Measurements from ENCODE around the gene LDHA. TPM values are rescaled to one million over a fixed set of nuclear protein-coding genes. Genes with fewer than 3 reads are reported as not detected.

The LDHA gene
- total and polyA plus RNA-seq, 2 of the 13 experiments (the other 11 are each of a cell fraction or from before 2014, with no cell fraction given), result 805 to 1,547 TPM

- TF ChIP-seq ZNF710 (CRISPR knock-in tag; IDR thresholded peaks at IDR 0.05; ENCODE audit: borderline replicate concordance) (no peak), SP4 (CRISPR knock-in tag; IDR thresholded peaks at IDR 0.05) (no peak), MIER2 (CRISPR knock-in tag; IDR thresholded peaks at IDR 0.05) (0 out of 2 replicates have a peak, but pooled peaks have one; percentile 18), TERF1 (CRISPR knock-in tag; IDR thresholded peaks at IDR 0.05) (no peak), AGO1 (IDR thresholded peaks at IDR 0.05; ENCODE audit: low read depth, low read length, poor library complexity, severe bottlenecking) (peak; percentile 41), KMT2A (CRISPR knock-in tag; IDR thresholded peaks at IDR 0.05) (no peak), ZSCAN29 (CRISPR knock-in tag; conservative IDR thresholded peaks at IDR 0.05) (0 out of 2 replicates have a peak, but pooled peaks have one; percentile 38), ZNF263 (CRISPR knock-in tag; IDR thresholded peaks at IDR 0.05) (0 out of 2 replicates have a peak, but pooled peaks have one; percentile 31), TFDP1 (CRISPR knock-in tag; IDR thresholded peaks at IDR 0.05; ENCODE audit: borderline replicate concordance) (no peak), ZNF564 (CRISPR knock-in tag; IDR thresholded peaks at IDR 0.05) (0 out of 2 replicates have a peak, but pooled peaks have one; percentile 2), CHD2 (IDR thresholded peaks at IDR 0.05; ENCODE audit: low read depth, low read length) (peak; percentile 36; the same call in 1 of the 2 replicates), MYC (CRISPR knock-in tag; IDR thresholded peaks at IDR 0.05; ENCODE audit: borderline replicate concordance) (0 out of 2 replicates have a peak, but pooled peaks have one; percentile 21), DR1 (CRISPR knock-in tag; IDR thresholded peaks at IDR 0.05) (no peak), RFX1 (IDR thresholded peaks at IDR 0.05) (no peak), POLR2G (IDR thresholded peaks at IDR 0.05; ENCODE audit: low read depth, low read length) (peak; percentile 88), ZMYM4 (CRISPR knock-in tag; IDR thresholded peaks at IDR 0.05) (no peak), TAF15 (IDR thresholded peaks at IDR 0.05; ENCODE audit: low read depth, low read length, poor library complexity, severe bottlenecking) (no peak), TARDBP (CRISPR knock-in tag; IDR thresholded peaks at IDR 0.05) (no peak), ZNF430 (CRISPR knock-in tag; IDR thresholded peaks at IDR 0.05) (no peak), GABPA (IDR thresholded peaks at IDR 0.05; ENCODE audit: low read depth, low read length) (no peak), GABPA (CRISPR knock-in tag; IDR thresholded peaks at IDR 0.05; ENCODE audit: low read depth) (no peak), FIP1L1 (IDR thresholded peaks at IDR 0.05; ENCODE audit: borderline replicate concordance, insufficient read depth, low read depth, low read length) (no peak), ZNF597 (CRISPR knock-in tag; IDR thresholded peaks at IDR 0.05) (no peak), MIXL1 (CRISPR knock-in tag; IDR thresholded peaks at IDR 0.05) (peak; percentile 44; the same call in 1 of the 2 replicates), ZSCAN9 (CRISPR knock-in tag; IDR thresholded peaks at IDR 0.05; ENCODE audit: borderline replicate concordance) (no peak), ZC3H4 (CRISPR knock-in tag; IDR thresholded peaks at IDR 0.05; ENCODE audit: borderline replicate concordance) (peak; percentile 83)
These were observed 14.4 kb downstream of the LDHA start (continued) for GRCh38 chr11:18408558-18409291.
